ENCODE data around the gene DGKI. TPM values are rescaled to one million over a fixed set of nuclear protein-coding genes. Genes with fewer than 3 reads are reported as not detected.
A peak's percentile ranks its signal among the peaks of the same experiment; 100 is the strongest.

Gene DGKI
- total RNA-seq, 3 donors from 2014 or later = 0.36 to 1.4 (median 0.46) TPM

GRCh38 chr7:137611606-137612005 is 235.2 kb downstream of the DGKI start:
- intact Hi-C loops (cut with DNase I, micrococcal nuclease) = no loop called here
- ATAC-seq (no peak), DNase-seq (no peak)
- H3K36me3 ChIP-seq (ENCODE audit: low read depth) = no peaks in the 10 kb centered on the region
- H3K4me1 ChIP-seq (ENCODE audit: low read depth) = no peaks in the 10 kb centered on the region
- no peak overlapping the region for H3K4me3 ChIP-seq
- H3K9me3 ChIP-seq = no peaks in the 10 kb centered on the region
- TF ChIP-seq CTCF (IDR thresholded peaks at IDR 0.05) = no peak

- Histone ChIP-seq H3K4me1 (ENCODE audit: low read depth) (no peaks in the 10 kb centered on the region), H3K36me3 (ENCODE audit: low read depth) (no peaks in the 10 kb centered on the region), H3K9me3 (no peaks in the 10 kb centered on the region), H3K4me3 (no peak overlapping the region)
- ATAC-seq (no peak), DNase-seq (no peak)
- intact Hi-C loops (cut with DNase I, micrococcal nuclease) = no loop called here
- TF ChIP-seq CTCF (IDR thresholded peaks at IDR 0.05) = no peak
Observed at GRCh38 chr7:137609500-137609899, 237.3 kb downstream of the DGKI start.

- ATAC-seq = no peak
- TF ChIP-seq CTCF (IDR thresholded peaks at IDR 0.05) = peak; percentile 14
- H3K4me3 ChIP-seq = no peak overlapping the region
- intact Hi-C loops (cut with DNase I, micrococcal nuclease) = no loop called here
- no peaks in the 10 kb centered on the region for H3K36me3 ChIP-seq (ENCODE audit: low read depth)
- H3K4me1 ChIP-seq (ENCODE audit: low read depth) = no peaks in the 10 kb centered on the region
- DNase-seq = no peak
- H3K9me3 ChIP-seq = no peaks in the 10 kb centered on the region
Observed at GRCh38 chr7:137606061-137606674, 240.6 kb downstream of the DGKI start.

- H3K36me3 ChIP-seq (ENCODE audit: low read depth) = no peaks in the 10 kb centered on the region
- ATAC-seq (no peak), DNase-seq (no peak)
- no peak overlapping the region for H3K4me3 ChIP-seq
- H3K4me1 ChIP-seq (ENCODE audit: low read depth) = no peaks in the 10 kb centered on the region
- intact Hi-C loops (cut with DNase I, micrococcal nuclease) = no loop called here
- no peak for TF ChIP-seq CTCF (IDR thresholded peaks at IDR 0.05)
- H3K9me3 ChIP-seq = no peaks in the 10 kb centered on the region
Observed at GRCh38 chr7:137603043-137603442, 243.7 kb downstream of the DGKI start.

GRCh38 chr7:137601642-137602041 is 245.1 kb downstream of the DGKI start:
- Histone ChIP-seq H3K9me3 (no peaks in the 10 kb centered on the region), H3K4me3 (no peak overlapping the region), H3K36me3 (ENCODE audit: low read depth) (no peaks in the 10 kb centered on the region), H3K4me1 (ENCODE audit: low read depth) (no peaks in the 10 kb centered on the region)
- ATAC-seq (no peak), DNase-seq (no peak)
- no peak for TF ChIP-seq CTCF (IDR thresholded peaks at IDR 0.05)
- intact Hi-C loops (cut with DNase I, micrococcal nuclease) = no loop called here

- DNase-seq = no peak
- Histone ChIP-seq H3K4me1 (ENCODE audit: low read depth) (no peaks in the 10 kb centered on the region), H3K36me3 (ENCODE audit: low read depth) (no peaks in the 10 kb centered on the region), H3K4me3 (no peak overlapping the region), H3K9me3 (no peaks in the 10 kb centered on the region)
- ATAC-seq = no peak
- intact Hi-C loops (cut with DNase I, micrococcal nuclease) = loop anchor here in 1 of 2 donors (10.0 kb wide), 1 partner anchor 433 kb away; no protein-coding TSS in a partner anchor
- no peak for TF ChIP-seq CTCF (IDR thresholded peaks at IDR 0.05)
Observed at GRCh38 chr7:137597856-137598255, 248.9 kb downstream of the DGKI start.
